GM13976 (cell line): ENCODE measurements around the gene RPS6KB2.
A peak's percentile ranks its signal among the peaks of the same experiment; 100 is the strongest.

Source experiments
- DNase-seq: peaks from one replicate; pipeline ENCODE4 v3.0.0; 2012; ENCODE audit warnings: low spot score
- CTCF ChIP-seq: IDR thresholded peaks from 2 replicates; pipeline ENCODE4 v1.5.1; 2012; ENCODE audit warnings: borderline replicate concordance, mild to moderate bottlenecking; ENCODE audit not compliant: insufficient read depth; ENCODE audit errors: extremely low read depth, missing control alignments, control extremely low read depth
- in situ Hi-C: fragments of 300-500 bp; cut with MboI; formaldehyde crosslinking; loops from one replicate; pipeline ENCODE4 v1.12.0; 2022; ENCODE audit warnings: low sequenced_read_pairs, mixed read lengths, inconsistent platforms; ENCODE audit not compliant: unreplicated experiment

RPS6KB2 gene

GRCh38 chr11:67437082-67437808 is 9.0 kb downstream of the RPS6KB2 start, which contains the start of gene PTPRCAP:
Gene PTPRCAP, minus strand, starts transcription at chr11:67437682. Its CDS starts 63 bp downstream, at chr11:67437619.
- TF ChIP-seq CTCF = no peak
- in situ Hi-C loops = no loop called here
- DNase-seq = peak; percentile 81

GRCh38 chr11:67437809-67438157 is 9.5 kb downstream of the RPS6KB2 start:
- TF ChIP-seq CTCF = no peak
- DNase-seq = no peak
- in situ Hi-C loops = no loop called here

- DNase-seq = peak; percentile 81
- TF ChIP-seq CTCF = no peak
- in situ Hi-C loops = no loop called here
Measured at GRCh38 chr11:67438158-67438902, 10.0 kb downstream of the RPS6KB2 start.

- no peak for TF ChIP-seq CTCF
- in situ Hi-C loops = no loop called here
- DNase-seq = no peak
Measured at GRCh38 chr11:67439321-67440228, 11.3 kb downstream of the RPS6KB2 start.

GRCh38 chr11:67440229-67441097 is 12.2 kb downstream of the RPS6KB2 start:
- no peak for TF ChIP-seq CTCF
- in situ Hi-C loops = no loop called here
- DNase-seq = no peak
